OCI-LY7 (cell line): ENCODE results near the gene GABRG3. TPM values are rescaled to one million over a fixed set of nuclear protein-coding genes. Genes with fewer than 3 reads are reported as not detected.

Source experiments
- BruUV-seq: library from RNA; stranded (reverse); fragments of 400-500 nt; replicated peaks from 2 replicates; lab custom pipeline; 2021; lab: Mats Ljungman, UMichigan
- CTCF ChIA-PET: fragments of 300-600 bp; sonication (Branson Sonifier 250); formaldehyde crosslinking; loops from one replicate; lab custom pipeline; 2022; ENCODE audit warnings: antibody characterized with exemption; ENCODE audit not compliant: unreplicated experiment; lab: Charles Lee
- POLR2A ChIA-PET: fragments of 300-600 bp; sonication (Branson Sonifier 250); formaldehyde crosslinking; loops from one replicate; lab custom pipeline; 2022; ENCODE audit warnings: antibody characterized with exemption; lab: Charles Lee
- DNase-seq: peaks from one replicate; pipeline ENCODE4 v3.0.0-alpha.2; 2015; ENCODE audit warnings: low spot score
- H2AFZ ChIP-seq: fragments of 200-600 bp; sonication (generic), shearing (Covaris generic); 2 replicates; pipeline ENCODE4 v1.6.1; 2014; ENCODE audit warnings: mild to moderate bottlenecking, antibody characterized with exemption, low read length, moderate library complexity
- H3K27ac ChIP-seq: fragments of 200-600 bp; sonication (generic); 2 replicates; pipeline ENCODE4 v1.5.1; 2014; ENCODE audit warnings: mixed run types, low read depth, mild to moderate bottlenecking, moderate library complexity, low read length, inconsistent platforms; ENCODE audit not compliant: poor library complexity, severe bottlenecking
- H3K36me3 ChIP-seq: fragments of 200-600 bp; sonication (generic); 2 replicates; pipeline ENCODE4 v1.6.1; 2014; ENCODE audit warnings: mild to moderate bottlenecking, antibody characterized with exemption, low read length, moderate library complexity, mixed read lengths; ENCODE audit not compliant: insufficient read depth
- H3K4me1 ChIP-seq: fragments of 200-600 bp; sonication (generic); 2 replicates; pipeline ENCODE4 v1.5.1; 2014; ENCODE audit warnings: mild to moderate bottlenecking, low read length; ENCODE audit not compliant: insufficient read depth, poor library complexity, severe bottlenecking
- H3K4me2 ChIP-seq: fragments of 200-600 bp; sonication (generic); 2 replicates; pipeline ENCODE4 v1.6.1; 2014; ENCODE audit warnings: mild to moderate bottlenecking, low read length
- H3K4me3 ChIP-seq: fragments of 200-600 bp; sonication (generic); 2 replicates; pipeline ENCODE4 v1.5.1; 2014; ENCODE audit warnings: mild to moderate bottlenecking, low read depth, low read length; ENCODE audit not compliant: poor library complexity, severe bottlenecking
- H3K79me2 ChIP-seq: fragments of 200-600 bp; sonication (generic); 2 replicates; pipeline ENCODE4 v1.6.1; 2016; ENCODE audit warnings: low read depth, mild to moderate bottlenecking, low read length, moderate library complexity, mixed read lengths; ENCODE audit not compliant: insufficient read depth
- H3K9me2 ChIP-seq: fragments of 200-600 bp; sonication (generic); 2 replicates; pipeline ENCODE4 v1.6.1; 2016; ENCODE audit warnings: mild to moderate bottlenecking, low read length, mixed read lengths; ENCODE audit not compliant: insufficient read depth
- H3K9me3 ChIP-seq: fragments of 200-600 bp; sonication (generic); 2 replicates; pipeline ENCODE4 v1.6.1; 2014; ENCODE audit warnings: mild to moderate bottlenecking, mixed run types, low read length, mixed read lengths
- H4K20me1 ChIP-seq: fragments of 200-600 bp; sonication (generic); 2 replicates; pipeline ENCODE4 v1.6.1; 2014; ENCODE audit warnings: mild to moderate bottlenecking, antibody characterized with exemption, low read length, moderate library complexity, mixed read lengths; ENCODE audit not compliant: insufficient read depth
- EZH2phosphoT487 ChIP-seq: fragments of 200-600 bp; sonication (generic); IDR thresholded peaks from 2 replicates; pipeline ENCODE4 v1.6.1; 2018; ENCODE audit warnings: low read depth, borderline replicate concordance, mild to moderate bottlenecking, mixed run types, antibody characterized with exemption, low read length, moderate library complexity, mixed read lengths
- intact Hi-C: fragments of 100-400 bp; cut with micrococcal nuclease; formaldehyde crosslinking; loops from one replicate; pipeline ENCODE4 v1.10.0; 2022; ENCODE audit not compliant: unreplicated experiment
- total RNA-seq, 2 experiments: library from RNA; depleted of rRNA in 1 of 2; stranded (reverse); fragments of >200 nt in 1 of 2; shearing (Covaris generic) in 1 of 2; gene quantifications; 2 replicates each; pipeline ENCODE4 v1.2.3, GENCODE V29; 2014 to 2022
- TF ChIP-seq, protein P1 (sequence below): fragments of 200-600 bp; sonication (generic); conservative IDR thresholded peaks from 2 replicates; pipeline ENCODE4 v1.5.1; 2014; ENCODE audit warnings: mild to moderate bottlenecking, antibody characterized with exemption, low read length, moderate library complexity, mixed read lengths

The GABRG3 gene
- total RNA-seq, 2 experiments from 2014 or later, result not detected

GRCh38 chr15:27468151-27468591 lies 497.2 kb downstream of the GABRG3 start:
- Histone ChIP-seq H3K9me2 (no peaks in the 10 kb centered on the region), H3K9me3 (0 out of 2 replicates have a peak, but pooled peaks cover 8% of the 10 kb centered on the region), H3K79me2 (no peaks in the 10 kb centered on the region), H3K36me3 (no peaks in the 10 kb centered on the region), H3K4me1 (no peaks in the 10 kb centered on the region), H3K4me3 (no peak overlapping the region), H4K20me1 (no peaks in the 10 kb centered on the region), H2AFZ (no peak overlapping the region), H3K4me2 (no peak overlapping the region), H3K27ac (no peak overlapping the region)
- TF ChIP-seq, protein P1, sequence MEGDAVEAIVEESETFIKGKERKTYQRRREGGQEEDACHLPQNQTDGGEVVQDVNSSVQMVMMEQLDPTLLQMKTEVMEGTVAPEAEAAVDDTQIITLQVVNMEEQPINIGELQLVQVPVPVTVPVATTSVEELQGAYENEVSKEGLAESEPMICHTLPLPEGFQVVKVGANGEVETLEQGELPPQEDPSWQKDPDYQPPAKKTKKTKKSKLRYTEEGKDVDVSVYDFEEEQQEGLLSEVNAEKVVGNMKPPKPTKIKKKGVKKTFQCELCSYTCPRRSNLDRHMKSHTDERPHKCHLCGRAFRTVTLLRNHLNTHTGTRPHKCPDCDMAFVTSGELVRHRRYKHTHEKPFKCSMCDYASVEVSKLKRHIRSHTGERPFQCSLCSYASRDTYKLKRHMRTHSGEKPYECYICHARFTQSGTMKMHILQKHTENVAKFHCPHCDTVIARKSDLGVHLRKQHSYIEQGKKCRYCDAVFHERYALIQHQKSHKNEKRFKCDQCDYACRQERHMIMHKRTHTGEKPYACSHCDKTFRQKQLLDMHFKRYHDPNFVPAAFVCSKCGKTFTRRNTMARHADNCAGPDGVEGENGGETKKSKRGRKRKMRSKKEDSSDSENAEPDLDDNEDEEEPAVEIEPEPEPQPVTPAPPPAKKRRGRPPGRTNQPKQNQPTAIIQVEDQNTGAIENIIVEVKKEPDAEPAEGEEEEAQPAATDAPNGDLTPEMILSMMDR, result no peak
- no peak for TF ChIP-seq EZH2phosphoT487
- intact Hi-C loops, result loop anchor here (10.0 kb wide), 1 partner anchor 57 kb away; no protein-coding TSS in a partner anchor
- BruUV-seq, result no TSS peak
- ChIA-PET CTCF (no interaction called here), POLR2A (no interaction called here)
- no peak for DNase-seq

- Histone ChIP-seq H3K36me3 (no peaks in the 10 kb centered on the region), H4K20me1 (no peaks in the 10 kb centered on the region), H3K27ac (no peak overlapping the region), H3K9me3 (no peaks in the 10 kb centered on the region), H2AFZ (no peak overlapping the region), H3K9me2 (no peaks in the 10 kb centered on the region), H3K4me1 (no peaks in the 10 kb centered on the region), H3K79me2 (no peaks in the 10 kb centered on the region), H3K4me3 (no peak overlapping the region), H3K4me2 (no peak overlapping the region)
- CTCF ChIA-PET, result no interaction called here
- DNase-seq, result no peak
- intact Hi-C loops, result no loop called here
- POLR2A ChIA-PET, result no interaction called here
- TF ChIP-seq, protein P1, result no peak
- TF ChIP-seq EZH2phosphoT487, result no peak
- no TSS peak for BruUV-seq
These were observed 502.9 kb downstream of the GABRG3 start for GRCh38 chr15:27473845-27474244.

DNA sequence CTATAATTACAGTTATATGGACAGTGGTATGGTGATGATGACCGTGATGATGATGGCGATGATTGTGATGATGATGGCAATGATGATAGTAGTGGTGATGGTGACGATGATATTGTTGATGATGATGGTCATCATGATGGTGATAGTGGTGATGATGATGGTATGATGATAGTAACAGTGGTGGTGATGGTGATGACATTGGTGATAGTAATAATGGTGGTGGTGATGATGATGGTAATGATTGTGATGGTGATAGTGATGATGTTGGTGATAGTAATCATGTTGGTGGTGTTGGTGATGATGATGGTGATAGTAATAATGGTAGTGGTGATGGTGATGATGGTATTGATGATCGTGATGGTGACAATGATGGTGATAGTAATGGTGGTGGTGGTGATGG lies 504.4 kb downstream of the GABRG3 start:
- BruUV-seq, result no TSS peak

More for the DNA sequence above, 504.4 kb downstream of the GABRG3 start:
- TF ChIP-seq, protein P1, result no peak
- no peak for TF ChIP-seq EZH2phosphoT487
- Histone ChIP-seq H3K36me3 (no peaks in the 10 kb centered on the region), H3K4me3 (no peak overlapping the region), H3K27ac (no peak overlapping the region), H3K9me2 (no peaks in the 10 kb centered on the region), H3K9me3 (no peaks in the 10 kb centered on the region), H3K79me2 (no peaks in the 10 kb centered on the region), H4K20me1 (no peaks in the 10 kb centered on the region), H3K4me1 (no peaks in the 10 kb centered on the region), H3K4me2 (no peak overlapping the region), H2AFZ (no peak overlapping the region)
- ChIA-PET CTCF (no interaction called here), POLR2A (no interaction called here)
- intact Hi-C loops, result no loop called here
- no peak for DNase-seq
